ENCODE data around the gene HS3ST3A1. TPM values are rescaled to one million over a fixed set of nuclear protein-coding genes. Genes with fewer than 3 reads are reported as not detected.

The HS3ST3A1 gene
- total RNA-seq, 4 donors from 2014 or later, result 0.30 to 7.3 TPM; not detected in 2

GRCh38 chr17:13592427-13592826 lies 9.3 kb downstream of the HS3ST3A1 start:
- Histone ChIP-seq H3K9me3 (no peaks in the 10 kb centered on the region), H3K4me1 (no peaks in the 10 kb centered on the region), H3K27me3 (no peaks in the 10 kb centered on the region), H3K36me3 (no peaks in the 10 kb centered on the region), H3K4me3 (no peak overlapping the region), H3K27ac (no peak overlapping the region)
- 52 to 54% methylated on average over 7 of the region's 7 CpGs for WGBS, 2 donors
- no peak for DNase-seq (ENCODE audit: low spot score in 2 of 2)
- TF ChIP-seq POLR2A (IDR thresholded peaks at IDR 0.05) (no peak), EP300 (IDR thresholded peaks at IDR 0.05) (no peak), CTCF (IDR thresholded peaks at IDR 0.05) (no peak)

- H3K27ac ChIP-seq, result no peak overlapping the region
- no peaks in the 10 kb centered on the region for H3K27me3 ChIP-seq
- H3K9me3 ChIP-seq, result no peaks in the 10 kb centered on the region
- DNase-seq (ENCODE audit: low spot score in 2 of 2), result no peak
- TF ChIP-seq EP300 (IDR thresholded peaks at IDR 0.05) (no peak), POLR2A (IDR thresholded peaks at IDR 0.05) (no peak), CTCF (IDR thresholded peaks at IDR 0.05) (no peak)
- no peaks in the 10 kb centered on the region for H3K36me3 ChIP-seq
- H3K4me3 ChIP-seq, result no peak overlapping the region
- 90 to 94% methylated on average over 1 of the region's 1 CpG for WGBS, 2 donors
- H3K4me1 ChIP-seq, result no peaks in the 10 kb centered on the region
These were observed 11.3 kb downstream of the HS3ST3A1 start for GRCh38 chr17:13590441-13590840.

DNA sequence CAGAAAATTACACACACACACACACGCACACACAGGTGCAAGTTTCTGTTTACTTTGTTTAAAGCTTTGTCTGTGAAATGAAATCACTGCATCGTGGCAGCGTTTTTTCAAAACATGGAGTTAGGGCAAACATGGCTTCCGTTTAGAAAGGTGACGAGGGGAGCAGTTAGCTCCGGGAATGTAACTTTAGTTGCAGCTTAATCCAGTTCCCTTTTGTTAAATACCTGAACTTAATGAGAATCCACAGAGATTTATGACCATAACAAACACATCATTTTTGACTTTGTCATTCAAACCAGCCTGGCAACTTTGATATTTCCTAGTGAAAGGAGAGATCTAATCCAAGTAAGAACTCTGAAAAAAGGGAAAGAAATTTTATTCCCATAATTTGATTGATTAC lies 12.1 kb downstream of the HS3ST3A1 start:
- no peaks in the 10 kb centered on the region for H3K27me3 ChIP-seq
- no peaks in the 10 kb centered on the region for H3K9me3 ChIP-seq
- H3K36me3 ChIP-seq, result no peaks in the 10 kb centered on the region
- H3K4me3 ChIP-seq, result no peak overlapping the region
- TF ChIP-seq CTCF (IDR thresholded peaks at IDR 0.05), result no peak
- TF ChIP-seq EP300 (IDR thresholded peaks at IDR 0.05), result no peak
- no peak for TF ChIP-seq POLR2A (IDR thresholded peaks at IDR 0.05)
- H3K27ac ChIP-seq, result no peak overlapping the region
- WGBS, 2 donors, result 75 to 83% methylated on average over 6 of the region's 6 CpGs
- no peaks in the 10 kb centered on the region for H3K4me1 ChIP-seq
- DNase-seq (ENCODE audit: low spot score in 2 of 2), result no peak

DNA sequence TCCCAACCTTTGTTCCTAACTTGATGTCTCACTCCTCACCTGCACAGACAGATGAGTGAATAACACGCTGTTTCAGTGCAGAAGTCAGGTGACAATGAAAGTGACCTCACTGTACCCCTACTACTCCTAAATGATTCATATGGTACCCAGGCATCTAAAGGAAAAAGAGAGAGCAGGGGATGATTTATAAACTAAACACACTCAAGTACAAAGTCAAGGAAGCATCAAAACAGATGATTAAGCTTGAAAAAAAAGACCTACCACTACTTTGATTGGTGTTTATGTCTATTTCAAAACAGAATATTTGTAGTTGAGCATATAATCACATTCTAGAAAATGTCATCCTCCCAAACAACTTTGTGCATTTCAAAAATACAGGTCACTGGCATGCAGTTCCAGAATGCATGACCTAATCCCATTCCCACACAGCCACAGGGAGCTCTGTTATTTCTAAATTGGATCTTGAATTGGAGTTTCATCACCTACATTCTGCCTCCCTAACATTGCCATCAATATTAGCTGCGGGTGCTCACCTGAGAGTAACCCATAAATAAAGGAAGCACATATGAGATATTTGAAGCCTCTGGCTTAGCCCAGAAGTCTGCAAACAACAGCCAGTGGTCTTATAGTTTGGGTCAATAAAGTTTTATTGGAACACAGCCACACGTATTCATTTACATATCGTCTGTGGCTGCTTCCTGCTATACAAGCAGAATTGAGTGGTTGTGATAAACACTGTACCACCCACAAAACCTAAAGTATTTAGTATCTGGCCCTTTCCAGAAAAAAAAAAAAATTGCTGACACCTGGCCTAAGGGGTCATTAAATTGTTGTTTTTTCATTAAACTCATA lies 14.0 kb downstream of the HS3ST3A1 start:
- no peak overlapping the region for H3K4me3 ChIP-seq
- no peak for DNase-seq (ENCODE audit: low spot score in 2 of 2)
- H3K27me3 ChIP-seq, result no peaks in the 10 kb centered on the region
- no peaks in the 10 kb centered on the region for H3K4me1 ChIP-seq
- no peak overlapping the region for H3K27ac ChIP-seq
- H3K9me3 ChIP-seq, result no peaks in the 10 kb centered on the region
- H3K36me3 ChIP-seq, result no peaks in the 10 kb centered on the region
- TF ChIP-seq CTCF (IDR thresholded peaks at IDR 0.05) (no peak), POLR2A (IDR thresholded peaks at IDR 0.05) (no peak), EP300 (IDR thresholded peaks at IDR 0.05) (no peak)
- WGBS, 2 donors, result 85 to 94% methylated on average over 4 of the region's 4 CpGs

DNA sequence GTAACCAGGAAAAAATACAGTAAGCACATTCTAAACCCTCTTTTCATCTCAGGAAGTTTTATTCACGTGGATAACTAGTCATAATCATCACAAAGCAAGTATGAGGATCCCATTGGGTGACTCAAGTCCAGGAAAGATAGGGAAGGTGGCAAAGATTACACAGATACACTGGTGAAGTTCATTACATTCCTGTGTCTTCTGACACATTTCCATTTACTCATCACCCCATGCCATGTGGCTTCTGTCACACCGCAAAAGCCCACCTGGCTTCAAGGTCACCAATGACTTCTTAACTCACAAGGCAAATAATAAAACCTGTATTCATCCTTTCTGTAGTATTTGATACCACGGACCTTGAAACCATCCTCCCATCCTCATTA lies 17.0 kb downstream of the HS3ST3A1 start:
- TF ChIP-seq POLR2A (IDR thresholded peaks at IDR 0.05) (no peak), CTCF (IDR thresholded peaks at IDR 0.05) (no peak), EP300 (IDR thresholded peaks at IDR 0.05) (no peak)
- H3K36me3 ChIP-seq, result no peaks in the 10 kb centered on the region
- peaks cover 0 to 10% (median 0%) of the 10 kb centered on the region in 4 donors for H3K4me1 ChIP-seq
- H3K27me3 ChIP-seq, result no peaks in the 10 kb centered on the region
- no peak overlapping the region for H3K27ac ChIP-seq
- H3K9me3 ChIP-seq, result no peaks in the 10 kb centered on the region
- DNase-seq (ENCODE audit: low spot score in 2 of 2), result no peak
- no peak overlapping the region for H3K4me3 ChIP-seq
- 87 to 88% methylated on average over 3 of the region's 3 CpGs for WGBS, 2 donors

Data from tibial nerve (tissue), 4 donors.